A549 (cell line): ENCODE data around the gene ISM1. TPM values are rescaled to one million over a fixed set of nuclear protein-coding genes. Genes with fewer than 3 reads are reported as not detected.

ENCODE experiments used
- ATAC-seq, 2 experiments: fragments of 200-7000 bp in 1 of 2; fragments of >200 bp in 1 of 2; cut with Nextera tagmentation in 1 of 2; cut with Tn5 transposase in 1 of 2; 3 replicates each; pipeline versions ENCODE4 v1.8.0 to v1.9.1; 2018 to 2020; ENCODE audit warnings: mild to moderate bottlenecking in 1 of 2, moderate library complexity in 1 of 2
- CTCF ChIA-PET: fragments of 300-600 bp; sonication (Branson Sonifier 250); formaldehyde crosslinking; extraction: SDS; loops from one replicate; lab custom pipeline; 2021; ENCODE audit warnings: antibody characterized with exemption, inconsistent platforms; lab: Yijun Ruan, JAX
- POLR2A ChIA-PET: fragments of 350-600 bp; formaldehyde crosslinking; extraction: SDS; loops from one replicate; lab custom pipeline; 2021; ENCODE audit warnings: antibody characterized with exemption, inconsistent platforms; lab: Yijun Ruan, JAX
- DNase-seq, 2 experiments: peaks; one replicate each; pipeline versions ENCODE4 v3.0.0 to v3.0.0-alpha.2; 2011 to 2016; ENCODE audit warnings: low read depth in 1 of 2, low spot score in 1 of 2
- FAIRE-seq: peaks from 2 replicates; lab custom pipeline; 2011; peaks lifted over from hg19 to GRCh38; lab: Jason Lieb, UNC
- H3K27ac ChIP-seq, 2 experiments: fragments of >200 bp; sonication (Bioruptor Twin); formaldehyde crosslinking; 3 replicates each; pipeline ENCODE4 v1.5.1; 2016 to 2017
- H3K4me1 ChIP-seq: fragments of >200 bp; sonication (Bioruptor Twin); formaldehyde crosslinking; 3 replicates; pipeline ENCODE4 v1.6.1; 2016
- H3K4me2 ChIP-seq: fragments of >200 bp; sonication (Bioruptor Twin); formaldehyde crosslinking; 3 replicates; pipeline ENCODE4 v1.6.1; 2016
- H3K4me3 ChIP-seq: fragments of >200 bp; sonication (Bioruptor Twin); formaldehyde crosslinking; 3 replicates; pipeline ENCODE4 v1.5.1; 2016
- H3K9me3 ChIP-seq: fragments of >200 bp; sonication (Bioruptor Twin); formaldehyde crosslinking; 3 replicates; pipeline ENCODE4 v1.6.1; 2016
- ATOH8 ChIP-seq: fragments of 250-450 bp; sonication (Bioruptor Pico); IDR thresholded peaks from 2 replicates; pipeline ENCODE4 v1.5.0; 2020; ENCODE audit warnings: low read depth, mild to moderate bottlenecking, moderate library complexity
- CBX2 ChIP-seq: fragments of 200-600 bp; sonication (generic); IDR thresholded peaks from 2 replicates; pipeline ENCODE4 v1.6.1; 2016; ENCODE audit warnings: low read depth, mild to moderate bottlenecking, borderline replicate concordance
- CBX8 ChIP-seq: fragments of 200-600 bp; sonication (generic); IDR thresholded peaks from 2 replicates; pipeline ENCODE4 v1.6.1; 2016
- CHD4 ChIP-seq: fragments of 200-600 bp; sonication (generic); IDR thresholded peaks from 2 replicates; pipeline ENCODE4 v1.6.1; 2016; ENCODE audit warnings: antibody characterized with exemption, mild to moderate bottlenecking, borderline replicate concordance
- E2F6 ChIP-seq: IDR thresholded peaks from 2 replicates; pipeline ENCODE4 v1.6.1; 2012; ENCODE audit warnings: low read depth, borderline replicate concordance
- EHMT2 ChIP-seq: fragments of 200-600 bp; sonication (generic); IDR thresholded peaks from 2 replicates; pipeline ENCODE4 v1.6.1; 2016; ENCODE audit warnings: antibody characterized with exemption, low read depth, mild to moderate bottlenecking, moderate library complexity
- EP300 ChIP-seq, 2 experiments: fragments of >200 bp; sonication (Bioruptor Twin); formaldehyde crosslinking; IDR thresholded peaks; 2 replicates in 1 of 2; 3 replicates in 1 of 2; pipeline ENCODE4 v1.6.1; 2016 to 2017
- ESRRA ChIP-seq: fragments of 150-350 bp; IDR thresholded peaks from 2 replicates; pipeline ENCODE4 v1.6.1; 2014; ENCODE audit warnings: mild to moderate bottlenecking, low read length, borderline replicate concordance
- FOSB ChIP-seq: fragments of 250-450 bp; sonication (Bioruptor Pico); IDR thresholded peaks from 2 replicates; pipeline ENCODE4 v1.5.0; 2020; ENCODE audit warnings: mild to moderate bottlenecking, moderate library complexity
- FOSL2 ChIP-seq, 2 experiments: fragments of 450-650 bp in 1 of 2; fragments of >200 bp in 1 of 2; sonication (Bioruptor Twin) in 1 of 2; formaldehyde crosslinking; IDR thresholded peaks; 2 replicates each; pipeline versions ENCODE4 v1.5.0 to v1.6.1; 2016 to 2020; ENCODE audit warnings: mild to moderate bottlenecking in 1 of 2, moderate library complexity in 1 of 2
- HOXB5 ChIP-seq: fragments of 250-450 bp; sonication (Bioruptor Pico); IDR thresholded peaks from 2 replicates; pipeline ENCODE4 v1.5.0; 2020; ENCODE audit warnings: mild to moderate bottlenecking, moderate library complexity
- JUN ChIP-seq, 2 experiments: fragments of >200 bp; sonication (Bioruptor Twin); formaldehyde crosslinking; IDR thresholded peaks; 2 replicates in 1 of 2; 3 replicates in 1 of 2; pipeline ENCODE4 v1.6.1; 2016 to 2017
- KDM5A ChIP-seq: fragments of 200-600 bp; sonication (generic); IDR thresholded peaks from 2 replicates; pipeline ENCODE4 v1.6.1; 2016; ENCODE audit warnings: antibody characterized with exemption, mild to moderate bottlenecking
- MAFK ChIP-seq: fragments of 450-650 bp; IDR thresholded peaks from 2 replicates; pipeline ENCODE4 v1.6.1; 2014; ENCODE audit not compliant: partially characterized antibody
- MYC ChIP-seq: IDR thresholded peaks from 2 replicates; pipeline ENCODE4 v1.6.1; 2012; ENCODE audit warnings: mild to moderate bottlenecking, inconsistent platforms, low read length, improper control_type of control experiment, borderline replicate concordance
- NFE2L2 ChIP-seq: fragments of 150-350 bp; conservative IDR thresholded peaks from 2 replicates; pipeline ENCODE4 v1.6.1; 2014; ENCODE audit warnings: low read length
- NPAS2 ChIP-seq: fragments of 250-450 bp; sonication (Bioruptor Pico); IDR thresholded peaks from 2 replicates; pipeline ENCODE4 v1.8.0; 2022; ENCODE audit warnings: mild to moderate bottlenecking, moderate library complexity, borderline replicate concordance
- NR3C1 ChIP-seq: fragments of >200 bp; sonication (Bioruptor Twin); formaldehyde crosslinking; IDR thresholded peaks from 3 replicates; pipeline ENCODE4 v1.6.1; 2017
- PHF8 ChIP-seq: fragments of 200-600 bp; sonication (generic); IDR thresholded peaks from 2 replicates; pipeline ENCODE4 v1.6.1; 2016; ENCODE audit warnings: low read depth, mild to moderate bottlenecking, antibody characterized with exemption, moderate library complexity, borderline replicate concordance
- POLR2A ChIP-seq: IDR thresholded peaks from 2 replicates; pipeline ENCODE4 v1.6.1; 2012; ENCODE audit warnings: mild to moderate bottlenecking, low read length
- RCOR1 ChIP-seq: fragments of 150-350 bp; IDR thresholded peaks from 2 replicates; pipeline ENCODE4 v1.6.1; 2014; ENCODE audit warnings: antibody characterized with exemption, low read length, low read depth
- RFX5 ChIP-seq: fragments of 450-650 bp; IDR thresholded peaks from 2 replicates; pipeline ENCODE4 v1.7.1; 2014; ENCODE audit warnings: antibody characterized with exemption, mild to moderate bottlenecking, moderate library complexity
- RNF2 ChIP-seq: fragments of 200-600 bp; sonication (generic); IDR thresholded peaks from 2 replicates; pipeline ENCODE4 v1.6.1; 2016; ENCODE audit warnings: low read depth, mild to moderate bottlenecking, antibody characterized with exemption, moderate library complexity, borderline replicate concordance
- SREBF2 ChIP-seq: fragments of 450-650 bp; IDR thresholded peaks from 2 replicates; pipeline ENCODE4 v1.6.1; 2014; ENCODE audit warnings: mild to moderate bottlenecking, moderate library complexity
- TFCP2L1 ChIP-seq: fragments of 250-450 bp; sonication (Bioruptor Pico); IDR thresholded peaks from 2 replicates; pipeline ENCODE4 v1.5.0; 2021; ENCODE audit warnings: mild to moderate bottlenecking
- ZFP36 ChIP-seq: fragments of 450-650 bp; IDR thresholded peaks from 2 replicates; pipeline ENCODE4 v1.6.1; 2014; ENCODE audit warnings: borderline replicate concordance; ENCODE audit not compliant: partially characterized antibody
- ZNF302 ChIP-seq: fragments of 250-450 bp; sonication (Bioruptor Pico); IDR thresholded peaks from 2 replicates; pipeline ENCODE4 v1.9.0; 2021; ENCODE audit warnings: inconsistent platforms, mild to moderate bottlenecking, moderate library complexity
- ZSCAN20 ChIP-seq: fragments of 250-450 bp; sonication (Bioruptor Pico); IDR thresholded peaks from 2 replicates; pipeline ENCODE4 v1.8.0; 2022; ENCODE audit warnings: mild to moderate bottlenecking, moderate library complexity
- WGBS: methylation state at CpG from one replicate; pipeline ENCODE4 v1.1.6; 2017; ENCODE audit errors: missing lambda C conversion rate; 5-methylcytosine and 5-hydroxymethylcytosine counted together
- polyA plus RNA-seq, 4 experiments: library from polyadenylated mRNA; depleted of rRNA in 3 of 4; stranded (reverse); fragments of >200 nt; fragmentation: RNase III in 1 of 4; extraction: RNeasy Plus Mini Kit Qiagen cat#74134 plus additional on column Dnase treatment in 1 of 4; gene quantifications; 2 replicates in 3 of 4; 3 replicates in 1 of 4; pipeline ENCODE4 v1.2.3, GENCODE V29; 2011 to 2017
- TF ChIP-seq, protein P1 (sequence below): fragments of >200 bp; sonication (Bioruptor Twin); formaldehyde crosslinking; IDR thresholded peaks from 2 replicates; pipeline ENCODE4 v1.6.1; 2016

ISM1 gene
- polyA plus RNA-seq, 2 of the 4 experiments (the other 2 are of a cell fraction): 0.18 to 0.39 TPM

DNA sequence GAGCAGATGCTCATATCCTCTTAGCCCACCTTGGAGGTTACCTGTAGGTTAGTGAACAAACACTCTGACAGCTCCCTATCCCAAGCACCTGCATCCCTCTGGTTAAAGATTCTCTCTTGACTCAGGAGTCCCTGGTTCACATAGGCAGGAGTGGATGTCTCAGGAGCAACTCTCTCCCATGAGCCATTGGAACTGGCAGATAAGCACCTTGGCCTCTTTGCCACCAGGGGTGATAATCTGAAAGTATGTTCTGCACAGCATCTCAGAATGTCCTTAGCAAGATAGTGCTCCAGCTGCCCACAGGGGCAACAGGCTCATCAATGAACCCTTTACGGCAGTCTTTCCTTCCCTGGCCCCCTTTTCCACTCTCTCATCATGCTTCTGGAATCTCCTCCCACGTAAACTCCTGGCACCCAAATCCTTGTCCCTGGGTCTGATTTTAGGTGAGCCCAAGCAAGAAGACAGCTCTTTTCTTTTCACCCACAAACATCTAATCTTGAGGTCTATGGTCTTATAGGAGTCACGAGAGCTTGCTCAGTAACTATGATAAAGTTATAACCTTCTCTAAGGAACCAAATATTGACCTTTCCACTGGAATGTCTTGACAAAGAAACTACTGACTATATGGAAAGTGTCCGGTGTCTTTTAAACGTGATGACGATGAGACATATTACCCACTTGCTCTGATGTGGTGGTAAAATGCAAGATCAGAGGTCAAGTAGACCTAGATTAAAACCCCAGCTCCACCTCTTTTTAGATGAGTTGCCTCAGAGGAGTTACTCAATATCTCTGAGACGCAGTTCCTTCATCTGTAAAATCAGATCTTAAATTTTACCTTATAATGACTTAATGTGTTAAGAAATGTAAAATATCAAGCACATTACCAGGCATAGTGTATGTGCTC, 39.8 kb upstream of the ISM1 start:
- Histone ChIP-seq H3K9me3 (0 out of 3 replicates have a peak, but pooled peaks cover 4% of the 10 kb centered on the region), H3K27ac (no peak overlapping the region), H3K4me1 (no peaks in the 10 kb centered on the region), H3K4me3 (no peak overlapping the region), H3K4me2 (no peak overlapping the region)
- no peak for DNase-seq
- CTCF ChIA-PET: interaction anchor here (1.0 to 2.1 kb wide), 3 partner anchors 12 to 365 kb away, joined by 3 to 8 read pairs (median 4); no protein-coding TSS in a partner anchor
- TF ChIP-seq, protein P1, sequence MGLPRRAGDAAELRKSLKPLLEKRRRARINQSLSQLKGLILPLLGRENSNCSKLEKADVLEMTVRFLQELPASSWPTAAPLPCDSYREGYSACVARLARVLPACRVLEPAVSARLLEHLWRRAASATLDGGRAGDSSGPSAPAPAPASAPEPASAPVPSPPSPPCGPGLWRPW: no peak
- TF ChIP-seq NFE2L2 (no peak), EP300 (IDR thresholded peaks at IDR 0.05) (no peak), PHF8 (no peak), FOSL2 (IDR thresholded peaks at IDR 0.05) (no peak), FOSL2 (CRISPR knock-in tag; IDR thresholded peaks at IDR 0.05) (no peak), SREBF2 (no peak), HOXB5 (CRISPR knock-in tag) (no peak), POLR2A (no peak), FOSB (CRISPR knock-in tag) (no peak), CHD4 (no peak), RFX5 (no peak), TFCP2L1 (no peak), JUN (IDR thresholded peaks at IDR 0.05) (no peak), ESRRA (no peak), E2F6 (no peak), NR3C1 (no peak)
- POLR2A ChIA-PET: no interaction called here
- WGBS: 15% methylated on average over 7 of the region's 7 CpGs
- ATAC-seq: peak in 1 of 2 experiments; percentile 66; a peak in 2 of 6 replicates
- peak; percentile 67 for FAIRE-seq

DNA sequence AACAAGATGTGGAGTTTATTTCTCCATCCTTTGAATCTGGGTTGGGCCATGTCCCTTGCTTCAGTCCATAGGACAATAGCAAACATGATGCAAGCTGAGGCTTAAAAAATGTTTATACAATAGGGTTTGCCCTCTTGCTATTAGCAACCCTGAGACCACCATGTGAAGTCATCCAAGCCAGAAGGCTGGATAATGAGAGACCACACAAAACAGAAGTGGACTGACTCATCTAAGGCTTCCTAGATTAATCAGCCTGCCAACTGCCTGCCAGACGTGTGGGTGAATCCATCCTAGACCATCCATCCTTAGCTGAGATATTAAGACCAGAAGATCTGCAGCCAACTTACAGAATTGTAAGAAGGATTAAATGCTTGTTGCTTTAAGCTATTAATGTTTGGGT, 38.1 kb upstream of the ISM1 start:
- no peak for DNase-seq
- Histone ChIP-seq H3K4me3 (no peak overlapping the region), H3K27ac (no peak overlapping the region), H3K9me3 (peaks cover 7% of the 10 kb centered on the region; the same call in 1 of the 3 replicates), H3K4me2 (no peak overlapping the region), H3K4me1 (no peaks in the 10 kb centered on the region)
- ATAC-seq: no peak
- POLR2A ChIA-PET: no interaction called here
- peak; percentile 43 for FAIRE-seq
- CTCF ChIA-PET: no interaction called here
- 0% methylated on average over 1 of the region's 1 CpG for WGBS
- TF ChIP-seq EP300 (IDR thresholded peaks at IDR 0.05): no peak
- TF ChIP-seq KDM5A: no peak
- no peak for TF ChIP-seq ZFP36
- no peak for TF ChIP-seq TFCP2L1
- TF ChIP-seq ZNF302: no peak
- TF ChIP-seq CBX8: no peak
- TF ChIP-seq ZSCAN20 (CRISPR knock-in tag): no peak
- no peak for TF ChIP-seq CBX2
- no peak for TF ChIP-seq MYC
- no peak for TF ChIP-seq EHMT2
- TF ChIP-seq ESRRA: no peak
- no peak for TF ChIP-seq RFX5
- TF ChIP-seq RNF2: no peak
- TF ChIP-seq NPAS2 (CRISPR knock-in tag): no peak
- no peak for TF ChIP-seq MAFK
- no peak for TF ChIP-seq ATOH8 (CRISPR knock-in tag)
- no peak for TF ChIP-seq RCOR1
- TF ChIP-seq, all 56 proteins: peak for 0
